GM23338 (cell line): Measurements from ENCODE around the gene PEX19.
A peak's percentile ranks its signal among the peaks of the same experiment; 100 is the strongest.

Experiments
- CREB1 ChIP-seq: fragments of 250-450 bp; sonication (Bioruptor Pico); IDR thresholded peaks from 2 replicates; pipeline ENCODE4 v1.5.0; 2020; ENCODE audit warnings: low read depth, mild to moderate bottlenecking, moderate library complexity
- CTCF ChIP-seq, 2 experiments: fragments of 200-600 bp in 1 of 2; sonication (generic) in 1 of 2; conservative IDR thresholded peaks; 2 replicates each; pipeline versions ENCODE4 v1.5.1 to v1.6.1; 2016 to 2017; ENCODE audit warnings: antibody characterized with exemption in 2 of 2, low read depth in 2 of 2, mild to moderate bottlenecking in 2 of 2, moderate library complexity in 1 of 2
- ETS1 ChIP-seq: IDR thresholded peaks from 2 replicates; pipeline ENCODE4 v1.6.1; 2016; ENCODE audit warnings: antibody characterized with exemption
- EZH2 ChIP-seq: fragments of 200-600 bp; sonication (generic); IDR thresholded peaks from one replicate; pipeline ENCODE4 v1.8.0; 2017; ENCODE audit warnings: antibody characterized with exemption, mild to moderate bottlenecking, low read depth; ENCODE audit not compliant: unreplicated experiment
- EZH2phosphoT487 ChIP-seq: fragments of 200-600 bp; sonication (generic); IDR thresholded peaks from one replicate; pipeline ENCODE4 v1.8.1; 2018; ENCODE audit warnings: antibody characterized with exemption; ENCODE audit not compliant: unreplicated experiment
- JUNB ChIP-seq: IDR thresholded peaks from one replicate; pipeline ENCODE4 v1.6.1; 2016; ENCODE audit warnings: antibody characterized with exemption; ENCODE audit not compliant: unreplicated experiment
- NANOG ChIP-seq: IDR thresholded peaks from 2 replicates; pipeline ENCODE4 v1.6.1; 2016; ENCODE audit warnings: antibody characterized with exemption, borderline replicate concordance
- POLR2AphosphoS5 ChIP-seq: IDR thresholded peaks from 2 replicates; pipeline ENCODE4 v1.6.1; 2016; ENCODE audit warnings: antibody characterized with exemption, low read depth
- REST ChIP-seq: IDR thresholded peaks from one replicate; pipeline ENCODE4 v1.6.1; 2018; ENCODE audit warnings: antibody characterized with exemption; ENCODE audit not compliant: unreplicated experiment
- STAT1 ChIP-seq: IDR thresholded peaks from one replicate; pipeline ENCODE4 v1.6.1; 2016; ENCODE audit warnings: antibody characterized with exemption; ENCODE audit not compliant: unreplicated experiment
- ZNF331 ChIP-seq: fragments of 250-450 bp; sonication (Bioruptor Pico); IDR thresholded peaks from 2 replicates; pipeline ENCODE4 v1.5.0; 2020; ENCODE audit warnings: low read depth, mild to moderate bottlenecking, moderate library complexity
- ZNF462 ChIP-seq: fragments of 250-450 bp; sonication (Bioruptor Pico); IDR thresholded peaks from 2 replicates; pipeline ENCODE4 v1.5.0; 2020; ENCODE audit warnings: mild to moderate bottlenecking, moderate library complexity

GRCh38 chr1:160291248-160292220 is 6.6 kb upstream of the PEX19 start:
- TF ChIP-seq POLR2AphosphoS5 = no peak
- TF ChIP-seq CTCF (conservative IDR thresholded peaks at IDR 0.05; ENCODE audit: low read depth in 2 of 2) = peak; percentile 81 to 86
- no peak for TF ChIP-seq EZH2
- no peak for TF ChIP-seq ETS1
- TF ChIP-seq EZH2phosphoT487 = no peak
- TF ChIP-seq REST = no peak
- no peak for TF ChIP-seq JUNB
- no peak for TF ChIP-seq ZNF462
- no peak for TF ChIP-seq STAT1
- no peak for TF ChIP-seq CREB1 (CRISPR knock-in tag)
- no peak for TF ChIP-seq NANOG
- TF ChIP-seq ZNF331 (CRISPR knock-in tag) = no peak
